ENCODE results near the gene SMARCAD1.

Gene SMARCAD1

DNA sequence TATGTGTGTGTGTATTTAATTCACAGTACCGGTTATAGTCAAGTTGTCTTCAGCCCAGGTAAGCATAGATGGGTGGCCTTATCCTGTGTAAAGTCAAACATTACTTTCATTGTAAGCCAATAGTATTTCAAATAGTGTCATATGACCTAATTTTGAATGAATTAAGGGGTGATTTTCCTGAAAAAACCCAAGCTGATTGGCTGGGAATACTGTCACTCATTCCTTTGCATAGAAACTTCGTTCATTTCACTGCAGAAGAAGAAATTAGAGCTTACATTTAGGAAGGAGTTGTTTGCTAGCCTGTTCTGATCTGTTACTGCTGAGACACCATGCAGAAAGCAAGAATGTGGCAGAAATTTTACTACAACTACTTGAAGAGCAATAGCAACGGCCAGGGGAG lies 45.4 kb downstream of the SMARCAD1 start:
- no peak overlapping the region for H3K4me3 ChIP-seq (ENCODE audit: low read depth, low read length)
- peak; percentile 14 for DNase-seq (ENCODE audit: low read depth, low spot score)
- in situ Hi-C loops (cut with HindIII; ENCODE audit: low sequenced_read_pairs) = no loop called here
- TF ChIP-seq, protein P1, sequence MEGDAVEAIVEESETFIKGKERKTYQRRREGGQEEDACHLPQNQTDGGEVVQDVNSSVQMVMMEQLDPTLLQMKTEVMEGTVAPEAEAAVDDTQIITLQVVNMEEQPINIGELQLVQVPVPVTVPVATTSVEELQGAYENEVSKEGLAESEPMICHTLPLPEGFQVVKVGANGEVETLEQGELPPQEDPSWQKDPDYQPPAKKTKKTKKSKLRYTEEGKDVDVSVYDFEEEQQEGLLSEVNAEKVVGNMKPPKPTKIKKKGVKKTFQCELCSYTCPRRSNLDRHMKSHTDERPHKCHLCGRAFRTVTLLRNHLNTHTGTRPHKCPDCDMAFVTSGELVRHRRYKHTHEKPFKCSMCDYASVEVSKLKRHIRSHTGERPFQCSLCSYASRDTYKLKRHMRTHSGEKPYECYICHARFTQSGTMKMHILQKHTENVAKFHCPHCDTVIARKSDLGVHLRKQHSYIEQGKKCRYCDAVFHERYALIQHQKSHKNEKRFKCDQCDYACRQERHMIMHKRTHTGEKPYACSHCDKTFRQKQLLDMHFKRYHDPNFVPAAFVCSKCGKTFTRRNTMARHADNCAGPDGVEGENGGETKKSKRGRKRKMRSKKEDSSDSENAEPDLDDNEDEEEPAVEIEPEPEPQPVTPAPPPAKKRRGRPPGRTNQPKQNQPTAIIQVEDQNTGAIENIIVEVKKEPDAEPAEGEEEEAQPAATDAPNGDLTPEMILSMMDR (IDR thresholded peaks at IDR 0.05; ENCODE audit: low read depth, low read length) = no peak

DNA sequence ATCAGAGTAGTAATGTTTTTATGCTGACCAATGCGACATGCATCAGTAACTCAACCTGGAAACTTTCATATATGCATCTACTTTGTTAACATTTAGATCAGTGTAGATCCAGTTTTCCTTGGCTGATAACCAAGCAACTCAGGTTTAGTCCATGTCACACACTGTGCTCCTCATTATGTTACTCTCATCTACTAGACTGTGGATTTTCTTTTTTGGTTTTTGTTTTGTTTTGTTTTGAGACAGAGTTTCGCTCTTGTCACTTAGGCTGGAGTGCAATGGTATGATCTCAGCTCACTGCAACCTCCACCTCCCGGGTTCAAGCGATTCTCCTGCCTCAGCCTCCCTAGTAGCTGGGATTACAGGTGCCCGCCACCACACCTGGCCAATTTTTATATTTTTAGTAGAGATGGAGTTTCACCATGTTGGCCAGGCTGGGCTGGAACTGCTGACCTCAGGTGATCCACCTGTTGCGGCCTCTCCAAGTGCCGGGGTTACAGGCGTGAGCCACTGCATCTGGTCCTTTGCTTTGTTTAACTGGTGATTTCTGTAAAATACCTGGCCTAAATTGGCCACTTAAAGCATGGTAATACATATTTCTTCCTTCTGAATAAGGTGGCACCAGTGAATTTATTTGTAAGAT lies 48.6 kb downstream of the SMARCAD1 start:
- TF ChIP-seq, protein P1 (IDR thresholded peaks at IDR 0.05; ENCODE audit: low read depth, low read length) = no peak
- DNase-seq (ENCODE audit: low read depth, low spot score) = no peak
- no peak overlapping the region for H3K4me3 ChIP-seq (ENCODE audit: low read depth, low read length)
- in situ Hi-C loops (cut with HindIII; ENCODE audit: low sequenced_read_pairs) = no loop called here

GRCh38 chr4:94256828-94257227 lies 49.2 kb downstream of the SMARCAD1 start:
- no peak overlapping the region for H3K4me3 ChIP-seq (ENCODE audit: low read depth, low read length)
- in situ Hi-C loops (cut with HindIII; ENCODE audit: low sequenced_read_pairs) = no loop called here
- DNase-seq (ENCODE audit: low read depth, low spot score) = no peak
- TF ChIP-seq, protein P1 (IDR thresholded peaks at IDR 0.05; ENCODE audit: low read depth, low read length) = peak; percentile 35

DNA sequence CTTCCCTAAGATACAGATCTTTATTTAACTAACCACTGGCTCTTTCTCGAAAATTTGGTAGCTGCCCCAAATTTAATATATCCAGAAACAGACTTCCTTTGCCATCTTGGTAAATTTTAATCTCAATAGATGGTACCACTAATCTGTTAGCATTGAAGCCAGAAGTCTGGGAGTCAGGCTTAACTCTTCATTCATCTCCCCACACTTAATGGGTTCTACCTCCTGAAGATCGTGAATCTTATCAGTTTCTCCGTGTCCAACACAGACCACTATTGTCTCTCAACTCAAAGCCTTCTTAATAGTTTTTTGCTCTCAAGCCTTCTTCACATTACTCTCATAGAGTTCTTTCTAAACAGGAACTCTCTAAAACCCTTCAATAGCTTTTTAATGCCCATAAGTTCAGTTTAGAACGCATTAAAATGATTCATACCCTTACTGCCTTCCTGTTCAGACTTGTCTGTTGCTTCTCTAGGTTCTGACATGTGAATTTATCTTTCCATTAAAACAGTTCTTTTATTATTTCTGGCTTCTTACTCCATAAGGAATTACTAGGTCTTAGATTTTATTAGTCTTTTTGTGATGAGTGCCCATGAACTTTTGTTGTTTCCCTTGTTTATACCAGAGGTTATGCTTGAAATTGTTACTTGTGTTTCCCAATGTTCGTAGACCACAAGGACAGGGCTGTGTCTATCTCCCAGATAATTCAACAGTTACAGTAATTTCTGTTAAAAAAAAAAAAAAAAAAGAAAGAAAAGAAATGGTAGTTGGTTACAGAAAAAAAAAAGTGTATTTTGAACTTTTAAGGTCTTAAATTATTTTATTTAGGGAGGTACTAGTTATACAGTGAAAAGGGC lies 54.7 kb downstream of the SMARCAD1 start:
- TF ChIP-seq, protein P1 (IDR thresholded peaks at IDR 0.05; ENCODE audit: low read depth, low read length) = no peak
- in situ Hi-C loops (cut with HindIII; ENCODE audit: low sequenced_read_pairs) = no loop called here
- no peak overlapping the region for H3K4me3 ChIP-seq (ENCODE audit: low read depth, low read length)
- peak; percentile 23 for DNase-seq (ENCODE audit: low read depth, low spot score)

GRCh38 chr4:94267037-94267436 lies 59.4 kb downstream of the SMARCAD1 start:
- no peak overlapping the region for H3K4me3 ChIP-seq (ENCODE audit: low read depth, low read length)
- TF ChIP-seq, protein P1 (IDR thresholded peaks at IDR 0.05; ENCODE audit: low read depth, low read length) = no peak
- no peak for DNase-seq (ENCODE audit: low read depth, low spot score)
- in situ Hi-C loops (cut with HindIII; ENCODE audit: low sequenced_read_pairs) = no loop called here

- H3K4me3 ChIP-seq (ENCODE audit: low read depth, low read length) = no peak overlapping the region
- DNase-seq (ENCODE audit: low read depth, low spot score) = no peak
- TF ChIP-seq, protein P1 (IDR thresholded peaks at IDR 0.05; ENCODE audit: low read depth, low read length) = no peak
- in situ Hi-C loops (cut with HindIII; ENCODE audit: low sequenced_read_pairs) = no loop called here
These were observed 63.6 kb downstream of the SMARCAD1 start for GRCh38 chr4:94271248-94271647.
